ENCODE results near the gene VPS26A. TPM values are rescaled to one million over a fixed set of nuclear protein-coding genes. Genes with fewer than 3 reads are reported as not detected.

Gene VPS26A
- total RNA-seq (38.0 and 44.1 TPM in 2 replicates), polyA plus RNA-seq (51.3 and 57.1 TPM in 2 replicates), polyA minus RNA-seq (ENCODE audit: low replicate concordance) (0.90 and 1.9 TPM in 2 replicates)
- 55.2 and 55.9 TPM in 2 replicates for polyA plus RNA-seq (2012)

DNA sequence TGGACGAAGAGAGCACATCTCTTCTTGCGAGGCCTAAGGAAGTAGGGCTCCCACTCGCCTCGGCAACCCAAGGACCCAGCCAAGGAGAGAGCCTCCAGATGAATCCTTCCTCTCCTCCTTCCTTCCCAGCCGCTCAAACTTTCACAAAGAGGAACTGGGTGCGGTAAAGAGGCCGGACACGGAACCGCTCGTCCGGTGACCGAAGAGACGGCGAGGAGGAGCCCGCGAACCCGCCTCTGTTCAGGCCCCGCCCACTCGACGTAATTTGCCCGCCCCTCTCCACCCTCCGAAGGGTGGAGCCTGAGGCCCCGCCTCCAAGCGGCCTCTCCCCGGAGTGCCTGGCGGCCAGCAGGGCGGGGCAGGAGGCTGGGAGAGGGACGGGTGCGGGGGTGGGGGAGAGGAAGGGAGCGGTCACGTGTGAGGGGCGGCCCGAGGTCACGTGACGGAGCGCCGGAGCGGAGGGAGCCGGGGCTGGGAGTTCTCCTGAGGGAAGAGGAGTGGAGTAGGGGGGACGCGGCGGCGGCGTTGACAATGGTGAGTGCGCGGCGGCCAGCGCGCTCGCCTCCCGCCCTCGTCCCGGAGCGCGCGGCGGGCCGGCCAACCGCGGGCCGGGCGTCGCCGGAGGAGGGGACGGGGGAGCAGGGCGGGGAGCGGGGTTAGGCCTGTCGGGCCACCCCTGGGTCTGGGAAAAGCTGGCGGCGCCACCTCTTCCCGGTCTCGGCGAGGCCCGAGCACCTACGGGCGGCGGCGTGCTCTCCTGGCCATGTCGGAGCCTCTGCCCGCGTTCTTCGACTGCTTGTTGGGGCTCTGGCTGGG, at the start of gene VPS26A:
Gene VPS26A, plus strand, starts transcription at position 432 of the 816 bp plus-strand sequence. Its CDS starts 100 bp downstream, at position 532.
- H4K20me1 ChIP-seq (ENCODE audit: control insufficient read depth, extremely low read depth, insufficient read depth, low read length), result peaks cover 2% of the 10 kb centered on the region
- H3K9me3 ChIP-seq (ENCODE audit: control insufficient read depth, insufficient read depth, low read depth, low read length), result no peaks in the 10 kb centered on the region
- H3K27me3 ChIP-seq (ENCODE audit: control insufficient read depth, insufficient read depth, low read length), result no peaks in the 10 kb centered on the region
- H3K4me2 ChIP-seq (ENCODE audit: extremely low read depth, insufficient read depth, low read length), result peak within 1 kb of the TSS; percentile 92
- peaks cover 46% of the 10 kb centered on the region for H3K79me2 ChIP-seq (ENCODE audit: control insufficient read depth, insufficient read depth, low read length)
- H3K36me3 ChIP-seq (ENCODE audit: control insufficient read depth, insufficient read depth, low read length), result no peaks in the 10 kb centered on the region
- H2AFZ ChIP-seq (ENCODE audit: low read length), result peak within 1 kb of the TSS; percentile 96
- peak within 1 kb of the TSS; percentile 98 for H3K27ac ChIP-seq (ENCODE audit: insufficient read depth, low read length)
- peak; percentile 96 to 98 for DNase-seq (ENCODE audit: low read depth in 2 of 2)
- H3K4me3 ChIP-seq (replicated peaks in 1 of 4; ENCODE audit: control extremely low read depth in 1 of 4, insufficient read depth in 1 of 4, low read depth in 3 of 4, low read length in 4 of 4), result peak within 1 kb of the TSS; percentile 90 to 98 (median 95)
- TF ChIP-seq CTCF (conservative IDR thresholded peaks at IDR 0.05 in 1 of 2, IDR thresholded peaks at IDR 0.05 in 1 of 2; ENCODE audit: low read depth in 1 of 2, low read length in 2 of 2) (peak in 1 of 2 donors; percentile 1), EZH2 (IDR thresholded peaks at IDR 0.05; ENCODE audit: low read length, missing control alignments) (no peak)
- peak within 1 kb of the TSS; percentile 89 for H3K9ac ChIP-seq (ENCODE audit: insufficient read depth, low read length)
- no peaks in the 10 kb centered on the region for H3K4me1 ChIP-seq (ENCODE audit: control insufficient read depth, extremely low read depth, insufficient read depth, low read length)

- Histone ChIP-seq H3K9me3 (ENCODE audit: control insufficient read depth, insufficient read depth, low read depth, low read length) (no peaks in the 10 kb centered on the region), H3K9ac (ENCODE audit: insufficient read depth, low read length) (no peak overlapping the region), H3K27me3 (ENCODE audit: control insufficient read depth, insufficient read depth, low read length) (no peaks in the 10 kb centered on the region), H2AFZ (ENCODE audit: low read length) (no peak overlapping the region), H3K4me2 (ENCODE audit: extremely low read depth, insufficient read depth, low read length) (no peak overlapping the region), H3K79me2 (ENCODE audit: control insufficient read depth, insufficient read depth, low read length) (no peaks in the 10 kb centered on the region), H3K36me3 (ENCODE audit: control insufficient read depth, insufficient read depth, low read length) (no peaks in the 10 kb centered on the region), H3K27ac (ENCODE audit: insufficient read depth, low read length) (no peak overlapping the region), H3K4me1 (ENCODE audit: control insufficient read depth, extremely low read depth, insufficient read depth, low read length) (no peaks in the 10 kb centered on the region), H3K4me3 (replicated peaks in 1 of 4; ENCODE audit: control extremely low read depth in 1 of 4, insufficient read depth in 1 of 4, low read depth in 3 of 4, low read length in 4 of 4) (no peak overlapping the region), H4K20me1 (ENCODE audit: control insufficient read depth, extremely low read depth, insufficient read depth, low read length) (no peaks in the 10 kb centered on the region)
- TF ChIP-seq EZH2 (IDR thresholded peaks at IDR 0.05; ENCODE audit: low read length, missing control alignments) (no peak), CTCF (conservative IDR thresholded peaks at IDR 0.05 in 1 of 2, IDR thresholded peaks at IDR 0.05 in 1 of 2; ENCODE audit: low read depth in 1 of 2, low read length in 2 of 2) (no peak)
- DNase-seq (ENCODE audit: low read depth in 2 of 2), result no peak
These were observed 49.4 kb upstream of the VPS26A start for GRCh38 chr10:69074532-69074931.

GRCh38 chr10:69075431-69075830, 48.5 kb upstream of the VPS26A start:
- H3K79me2 ChIP-seq (ENCODE audit: control insufficient read depth, insufficient read depth, low read length), result no peaks in the 10 kb centered on the region
- H3K4me3 ChIP-seq (replicated peaks in 1 of 4; ENCODE audit: control extremely low read depth in 1 of 4, insufficient read depth in 1 of 4, low read depth in 3 of 4, low read length in 4 of 4), result no peak overlapping the region
- H3K27me3 ChIP-seq (ENCODE audit: control insufficient read depth, insufficient read depth, low read length), result no peaks in the 10 kb centered on the region
- no peak overlapping the region for H3K9ac ChIP-seq (ENCODE audit: insufficient read depth, low read length)
- H2AFZ ChIP-seq (ENCODE audit: low read length), result no peak overlapping the region
- no peaks in the 10 kb centered on the region for H3K9me3 ChIP-seq (ENCODE audit: control insufficient read depth, insufficient read depth, low read depth, low read length)
- H4K20me1 ChIP-seq (ENCODE audit: control insufficient read depth, extremely low read depth, insufficient read depth, low read length), result no peaks in the 10 kb centered on the region
- no peaks in the 10 kb centered on the region for H3K4me1 ChIP-seq (ENCODE audit: control insufficient read depth, extremely low read depth, insufficient read depth, low read length)
- TF ChIP-seq CTCF (conservative IDR thresholded peaks at IDR 0.05 in 1 of 2, IDR thresholded peaks at IDR 0.05 in 1 of 2; ENCODE audit: low read depth in 1 of 2, low read length in 2 of 2), result no peak
- H3K4me2 ChIP-seq (ENCODE audit: extremely low read depth, insufficient read depth, low read length), result no peak overlapping the region
- no peak for DNase-seq (ENCODE audit: low read depth in 2 of 2)
- no peak overlapping the region for H3K27ac ChIP-seq (ENCODE audit: insufficient read depth, low read length)
- H3K36me3 ChIP-seq (ENCODE audit: control insufficient read depth, insufficient read depth, low read length), result no peaks in the 10 kb centered on the region

Measured in fibroblast of lung (primary cell).